ENCODE measurements around the gene PSMD3.

Gene PSMD3

GRCh38 chr17:39950871-39951348 lies 29.7 kb upstream of the PSMD3 start:
- no peak overlapping the region for H3K27ac Mint-ChIP-seq
- no peak overlapping the region for H3K4me3 Mint-ChIP-seq
- no peaks in the 10 kb centered on the region for H3K36me3 Mint-ChIP-seq (ENCODE audit: low read depth)
- no peak for DNase-seq
- H3K27me3 Mint-ChIP-seq: no peaks in the 10 kb centered on the region
- H3K9me3 Mint-ChIP-seq: no peaks in the 10 kb centered on the region
- peaks cover 25% of the 10 kb centered on the region for H3K4me1 Mint-ChIP-seq (ENCODE audit: low read depth)

GRCh38 chr17:39951924-39952679 lies 28.5 kb upstream of the PSMD3 start:
- Mint-ChIP-seq H3K36me3 (ENCODE audit: low read depth) (no peaks in the 10 kb centered on the region), H3K4me3 (peak overlapping the region; percentile 58), H3K9me3 (no peaks in the 10 kb centered on the region), H3K27me3 (no peaks in the 10 kb centered on the region), H3K27ac (peak overlapping the region; percentile 72), H3K4me1 (ENCODE audit: low read depth) (peaks cover 25% of the 10 kb centered on the region)
- DNase-seq: no peak

GRCh38 chr17:39952680-39953470 lies 27.7 kb upstream of the PSMD3 start:
- peak; percentile 86 for DNase-seq
- Mint-ChIP-seq H3K27ac (peak overlapping the region; percentile 81), H3K4me1 (ENCODE audit: low read depth) (peaks cover 20% of the 10 kb centered on the region), H3K9me3 (no peaks in the 10 kb centered on the region), H3K36me3 (ENCODE audit: low read depth) (no peaks in the 10 kb centered on the region), H3K27me3 (no peaks in the 10 kb centered on the region), H3K4me3 (peak overlapping the region; percentile 76)

DNA sequence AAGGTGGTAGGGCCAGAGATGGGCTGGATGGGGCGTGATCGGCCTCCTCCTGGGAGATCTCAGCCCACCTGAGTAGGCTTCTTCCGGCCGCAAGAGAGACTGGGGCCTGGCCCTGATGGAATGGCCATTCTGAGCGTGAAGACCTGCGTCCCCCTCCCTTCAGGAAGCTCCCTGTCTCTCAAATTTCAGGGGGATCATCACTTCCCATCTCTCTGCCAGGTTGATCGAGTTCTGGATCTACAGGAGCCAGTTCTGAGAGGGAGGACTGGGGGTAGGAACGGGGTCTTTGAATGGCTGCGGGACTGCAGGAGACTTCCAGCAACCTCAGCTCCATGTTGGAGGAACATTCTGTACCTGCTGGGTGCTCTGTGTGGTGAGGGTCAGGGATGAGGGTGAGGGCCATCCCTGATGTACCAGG lies 27.1 kb upstream of the PSMD3 start:
- DNase-seq: no peak
- H3K4me3 Mint-ChIP-seq: peak overlapping the region; percentile 76
- H3K27me3 Mint-ChIP-seq: no peaks in the 10 kb centered on the region
- H3K36me3 Mint-ChIP-seq (ENCODE audit: low read depth): no peaks in the 10 kb centered on the region
- peaks cover 16% of the 10 kb centered on the region for H3K4me1 Mint-ChIP-seq (ENCODE audit: low read depth)
- peak overlapping the region; percentile 81 for H3K27ac Mint-ChIP-seq
- no peaks in the 10 kb centered on the region for H3K9me3 Mint-ChIP-seq

DNA sequence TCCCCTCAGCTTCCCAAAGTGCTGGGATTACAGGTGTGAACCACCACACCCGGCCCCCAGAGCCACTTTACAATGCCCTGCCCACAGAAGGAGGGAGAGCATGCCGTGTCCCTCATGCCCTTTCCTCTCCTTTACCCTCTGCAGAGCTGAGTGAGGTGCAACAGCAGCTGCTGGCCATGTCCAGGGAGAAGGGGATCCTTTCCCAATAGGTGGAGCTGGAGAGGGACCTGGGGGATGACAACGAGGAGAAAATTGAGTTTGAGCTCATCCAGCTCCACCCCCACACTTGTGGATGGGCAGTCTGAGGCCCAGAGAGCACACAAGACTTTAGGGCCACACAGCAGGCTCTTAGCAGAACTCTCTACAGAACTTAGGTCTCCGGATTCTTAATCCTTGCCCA lies 25.7 kb upstream of the PSMD3 start:
- Mint-ChIP-seq H3K4me3 (no peak overlapping the region), H3K36me3 (ENCODE audit: low read depth) (no peaks in the 10 kb centered on the region), H3K27ac (peak overlapping the region; percentile 55), H3K9me3 (no peaks in the 10 kb centered on the region), H3K4me1 (ENCODE audit: low read depth) (peaks cover 16% of the 10 kb centered on the region), H3K27me3 (no peaks in the 10 kb centered on the region)
- no peak for DNase-seq

GRCh38 chr17:39955726-39956225 lies 24.8 kb upstream of the PSMD3 start:
- no peak overlapping the region for H3K27ac Mint-ChIP-seq
- H3K4me1 Mint-ChIP-seq (ENCODE audit: low read depth): peaks cover 16% of the 10 kb centered on the region
- H3K9me3 Mint-ChIP-seq: no peaks in the 10 kb centered on the region
- no peaks in the 10 kb centered on the region for H3K36me3 Mint-ChIP-seq (ENCODE audit: low read depth)
- no peak overlapping the region for H3K4me3 Mint-ChIP-seq
- DNase-seq: no peak
- H3K27me3 Mint-ChIP-seq: no peaks in the 10 kb centered on the region

GRCh38 chr17:39960524-39961041 lies 20.0 kb upstream of the PSMD3 start:
- Mint-ChIP-seq H3K36me3 (ENCODE audit: low read depth) (no peaks in the 10 kb centered on the region), H3K4me1 (ENCODE audit: low read depth) (peaks cover 34% of the 10 kb centered on the region), H3K4me3 (no peak overlapping the region)

GRCh38 chr17:39962642-39963220 lies 17.9 kb upstream of the PSMD3 start, which contains the start of gene GSDMA:
GSDMA (plus strand) TSS chr17:39963004; CDS start chr17:39965688, 2,684 bp downstream.
- Mint-ChIP-seq H3K36me3 (ENCODE audit: low read depth) (no peaks in the 10 kb centered on the region), H3K9me3 (no peaks in the 10 kb centered on the region), H3K4me3 (no peak within 1 kb of the TSS), H3K27me3 (no peaks in the 10 kb centered on the region), H3K27ac (peak within 1 kb of the TSS; percentile 82), H3K4me1 (ENCODE audit: low read depth) (peaks cover 36% of the 10 kb centered on the region)
- peak; percentile 46 for DNase-seq

More at GRCh38 chr17:39960524-39961041, 20.0 kb upstream of the PSMD3 start:
- Mint-ChIP-seq H3K27me3 (no peaks in the 10 kb centered on the region), H3K27ac (no peak overlapping the region), H3K9me3 (no peaks in the 10 kb centered on the region)
- DNase-seq: no peak

DNA sequence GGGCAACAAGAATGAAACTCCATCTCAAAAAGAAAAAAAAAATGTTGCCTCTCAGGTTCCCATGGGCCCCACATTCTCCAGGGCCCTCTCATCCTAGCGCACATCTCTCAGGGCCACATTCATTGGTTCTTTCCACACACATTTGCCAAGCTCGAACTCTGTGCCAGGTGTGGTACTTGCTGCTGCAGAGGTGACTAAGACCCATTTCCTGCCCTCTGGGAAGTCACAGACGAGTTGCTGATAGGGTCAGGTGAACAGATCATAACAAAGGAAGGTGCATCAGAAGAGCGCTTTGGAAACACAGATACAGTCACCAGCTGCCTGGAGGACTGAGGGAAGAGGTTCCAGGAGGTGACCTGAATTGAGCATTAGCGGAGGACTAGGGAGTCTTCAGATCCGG lies 16.8 kb upstream of the PSMD3 start:
- no peak overlapping the region for H3K4me3 Mint-ChIP-seq

DNA sequence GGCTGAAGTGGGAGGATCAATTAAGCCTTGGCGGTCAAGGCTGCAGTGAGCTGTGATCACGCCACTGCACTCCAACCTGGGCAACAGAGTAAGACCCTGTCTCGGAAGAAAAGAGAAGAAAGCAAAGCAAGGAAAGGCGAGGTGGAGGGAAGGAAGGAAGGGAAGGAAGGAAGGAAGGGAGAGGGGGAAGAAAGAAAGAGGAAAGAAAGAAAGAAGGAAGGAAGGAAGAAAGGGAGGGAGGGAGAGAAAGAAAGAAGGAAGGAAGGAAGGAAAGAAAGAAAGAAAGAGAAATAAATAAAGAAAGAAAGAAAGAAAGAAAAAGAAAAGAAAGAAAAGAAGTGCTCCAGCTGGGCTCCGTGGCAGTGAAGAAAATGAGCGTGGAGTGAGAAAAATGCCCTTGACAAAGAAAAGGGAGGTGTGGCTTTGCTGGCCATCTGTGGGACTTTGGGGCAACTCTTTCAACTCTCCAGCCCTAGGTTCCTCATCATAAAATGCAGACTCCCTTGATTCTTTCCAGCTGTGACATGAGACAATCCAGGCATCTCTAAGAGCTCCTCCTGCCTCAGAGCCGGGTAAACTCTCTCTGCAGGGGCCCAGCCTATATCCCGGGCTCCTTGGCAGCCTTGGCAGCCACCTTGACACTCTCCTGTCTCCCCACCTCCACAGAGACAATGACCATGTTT lies 15.4 kb upstream of the PSMD3 start:
- Mint-ChIP-seq H3K36me3 (ENCODE audit: low read depth) (no peaks in the 10 kb centered on the region), H3K9me3 (no peaks in the 10 kb centered on the region), H3K27ac (no peak overlapping the region), H3K4me1 (ENCODE audit: low read depth) (peaks cover 30% of the 10 kb centered on the region), H3K4me3 (no peak overlapping the region), H3K27me3 (no peaks in the 10 kb centered on the region)
- no peak for DNase-seq

More for the DNA sequence above, 16.8 kb upstream of the PSMD3 start:
- DNase-seq: no peak
- Mint-ChIP-seq H3K27me3 (no peaks in the 10 kb centered on the region), H3K9me3 (no peaks in the 10 kb centered on the region), H3K36me3 (ENCODE audit: low read depth) (no peaks in the 10 kb centered on the region), H3K27ac (no peak overlapping the region), H3K4me1 (ENCODE audit: low read depth) (peaks cover 35% of the 10 kb centered on the region)

- no peak for DNase-seq
- Mint-ChIP-seq H3K4me3 (no peak overlapping the region), H3K27me3 (no peaks in the 10 kb centered on the region), H3K9me3 (no peaks in the 10 kb centered on the region), H3K27ac (peak overlapping the region; percentile 19), H3K36me3 (ENCODE audit: low read depth) (no peaks in the 10 kb centered on the region), H3K4me1 (ENCODE audit: low read depth) (peaks cover 26% of the 10 kb centered on the region)
These were observed 13.8 kb upstream of the PSMD3 start for GRCh38 chr17:39966771-39967170.

DNA sequence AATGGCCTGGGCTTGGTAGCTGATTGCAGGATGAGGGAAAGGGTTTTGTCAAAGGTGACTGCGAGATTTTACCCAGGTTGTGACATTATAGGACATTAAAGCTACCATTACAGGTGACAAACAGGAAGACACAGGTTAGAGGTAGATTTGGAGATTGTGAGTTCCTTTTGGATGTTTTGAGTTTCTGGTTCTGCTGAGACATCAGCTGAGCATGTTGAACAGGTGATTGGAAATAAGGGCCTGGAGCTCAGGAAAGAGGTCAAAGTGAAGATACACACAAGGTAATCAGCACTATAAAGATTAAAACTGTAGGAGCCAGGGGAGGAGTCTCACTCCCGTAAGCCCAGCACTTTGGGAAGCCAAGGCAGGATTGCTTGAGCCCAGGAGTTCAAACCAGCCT lies 11.8 kb upstream of the PSMD3 start:
- H3K9me3 Mint-ChIP-seq: no peaks in the 10 kb centered on the region
- H3K4me3 Mint-ChIP-seq: no peak overlapping the region
- peaks cover 7% of the 10 kb centered on the region for H3K4me1 Mint-ChIP-seq (ENCODE audit: low read depth)
- no peaks in the 10 kb centered on the region for H3K36me3 Mint-ChIP-seq (ENCODE audit: low read depth)
- H3K27me3 Mint-ChIP-seq: no peaks in the 10 kb centered on the region
- H3K27ac Mint-ChIP-seq: no peak overlapping the region
- DNase-seq: no peak

- H3K27ac Mint-ChIP-seq: no peak overlapping the region
- no peak for DNase-seq
- H3K9me3 Mint-ChIP-seq: no peaks in the 10 kb centered on the region
- H3K4me1 Mint-ChIP-seq (ENCODE audit: low read depth): peaks cover 3% of the 10 kb centered on the region
- no peaks in the 10 kb centered on the region for H3K36me3 Mint-ChIP-seq (ENCODE audit: low read depth)
- H3K4me3 Mint-ChIP-seq: no peak overlapping the region
- H3K27me3 Mint-ChIP-seq: no peaks in the 10 kb centered on the region
These were observed 11.2 kb upstream of the PSMD3 start for GRCh38 chr17:39969375-39969774.

GRCh38 chr17:39970157-39970692 lies 10.4 kb upstream of the PSMD3 start:
- Mint-ChIP-seq H3K27me3 (no peaks in the 10 kb centered on the region), H3K9me3 (no peaks in the 10 kb centered on the region), H3K4me3 (no peak overlapping the region)

More at GRCh38 chr17:39970157-39970692, 10.4 kb upstream of the PSMD3 start:
- H3K36me3 Mint-ChIP-seq (ENCODE audit: low read depth): no peaks in the 10 kb centered on the region
- no peak for DNase-seq
- peaks cover 2% of the 10 kb centered on the region for H3K4me1 Mint-ChIP-seq (ENCODE audit: low read depth)
- H3K27ac Mint-ChIP-seq: no peak overlapping the region

Measured in activated T-cell treated with anti-CD3 and anti-CD28 coated beads, Interleukin-2, amount 50 U/mL, for 24 hours (primary cell).